Measurements from ENCODE around the gene GDPD3. TPM values are rescaled to one million over a fixed set of nuclear protein-coding genes. Genes with fewer than 3 reads are reported as not detected.

GDPD3 gene
- total RNA-seq, 1 experiment from 2014 or later = 3.8 TPM

GRCh38 chr16:30075503-30076275, 37.6 kb downstream of the GDPD3 start, which contains the start of gene PPP4C:
PPP4C (plus strand) TSS chr16:30075994; CDS start chr16:30076378, 384 bp downstream.
- H3K4ac ChIP-seq (ENCODE audit: low read depth, low read length) = no peak within 1 kb of the TSS
- no peak within 1 kb of the TSS for H3T11ph ChIP-seq (ENCODE audit: low read length)
- peak; percentile 91 for DNase-seq
- H2AK5ac ChIP-seq (ENCODE audit: insufficient read length, low read length) = no peak within 1 kb of the TSS
- Mint-ChIP-seq H3K36me3 (ENCODE audit: insufficient read depth in 1 of 3, low read depth in 3 of 3) (peaks cover 39 to 59% (median 52%) of the 10 kb centered on the region in 3 experiments; a peak in 6 of 7 replicates), H3K27me3 (ENCODE audit: low read depth) (no peaks in the 10 kb centered on the region), H3K4me1 (peaks cover 13 to 19% of the 10 kb centered on the region in 2 experiments), H3K27ac (peak within 1 kb of the TSS; percentile 94 to 97 (median 96)), H3K9me3 (no peaks in the 10 kb centered on the region; a peak in 2 of 5 replicates), H3K4me3 (peak within 1 kb of the TSS; percentile 89 to 93)
- WGBS (ENCODE audit: extremely low coverage, insufficient read length, low lambda C conversion rate) = no CpG with 5 or more reads among the region's 67 CpGs
- H3K56ac ChIP-seq (ENCODE audit: insufficient read length, low read depth, low read length) = no peak within 1 kb of the TSS
- H3K79me1 ChIP-seq (ENCODE audit: insufficient read depth, low read depth, low read length, poor library complexity, severe bottlenecking) = peaks cover 9% of the 10 kb centered on the region
- peaks cover 16% of the 10 kb centered on the region; the same call in 1 of the 2 replicates for H3K79me2 ChIP-seq (ENCODE audit: insufficient read depth, low read length)
- H3K27me3 ChIP-seq (ENCODE audit: insufficient read depth, low read length) = no peaks in the 10 kb centered on the region
- H2BK120ac ChIP-seq (ENCODE audit: low read depth, low read length, poor library complexity, severe bottlenecking) = no peak within 1 kb of the TSS
- H4K91ac ChIP-seq (ENCODE audit: insufficient read length, low read depth, low read length) = no peak within 1 kb of the TSS
- H3K4me1 ChIP-seq (ENCODE audit: insufficient read depth, low read length) = no peaks in the 10 kb centered on the region
- TF ChIP-seq, protein P1, sequence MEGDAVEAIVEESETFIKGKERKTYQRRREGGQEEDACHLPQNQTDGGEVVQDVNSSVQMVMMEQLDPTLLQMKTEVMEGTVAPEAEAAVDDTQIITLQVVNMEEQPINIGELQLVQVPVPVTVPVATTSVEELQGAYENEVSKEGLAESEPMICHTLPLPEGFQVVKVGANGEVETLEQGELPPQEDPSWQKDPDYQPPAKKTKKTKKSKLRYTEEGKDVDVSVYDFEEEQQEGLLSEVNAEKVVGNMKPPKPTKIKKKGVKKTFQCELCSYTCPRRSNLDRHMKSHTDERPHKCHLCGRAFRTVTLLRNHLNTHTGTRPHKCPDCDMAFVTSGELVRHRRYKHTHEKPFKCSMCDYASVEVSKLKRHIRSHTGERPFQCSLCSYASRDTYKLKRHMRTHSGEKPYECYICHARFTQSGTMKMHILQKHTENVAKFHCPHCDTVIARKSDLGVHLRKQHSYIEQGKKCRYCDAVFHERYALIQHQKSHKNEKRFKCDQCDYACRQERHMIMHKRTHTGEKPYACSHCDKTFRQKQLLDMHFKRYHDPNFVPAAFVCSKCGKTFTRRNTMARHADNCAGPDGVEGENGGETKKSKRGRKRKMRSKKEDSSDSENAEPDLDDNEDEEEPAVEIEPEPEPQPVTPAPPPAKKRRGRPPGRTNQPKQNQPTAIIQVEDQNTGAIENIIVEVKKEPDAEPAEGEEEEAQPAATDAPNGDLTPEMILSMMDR (conservative IDR thresholded peaks at IDR 0.05) = no peak
- peak within 1 kb of the TSS; percentile 93 for H3K18ac ChIP-seq (ENCODE audit: insufficient read length, low read depth, low read length)
- H3K9me3 ChIP-seq (ENCODE audit: control insufficient read depth, low read depth, low read length) = no peaks in the 10 kb centered on the region
- no peak within 1 kb of the TSS for H2AFZ ChIP-seq (ENCODE audit: low read length)
- no peak within 1 kb of the TSS for H2BK5ac ChIP-seq (ENCODE audit: insufficient read length, low read length)
- H3K27ac ChIP-seq (ENCODE audit: insufficient read length, low read depth, low read length) = no peak within 1 kb of the TSS
- no peak within 1 kb of the TSS for H3K23ac ChIP-seq (ENCODE audit: insufficient read length, low read depth, low read length)
- H4K20me1 ChIP-seq (ENCODE audit: control insufficient read depth, insufficient read depth, insufficient read length) = no peaks in the 10 kb centered on the region
- peak within 1 kb of the TSS; percentile 95 for H3K14ac ChIP-seq (ENCODE audit: insufficient read depth, low read length)
- no peak within 1 kb of the TSS for H4K5ac ChIP-seq (ENCODE audit: insufficient read length, low read depth, low read length)
- H4K8ac ChIP-seq (replicated peaks; ENCODE audit: insufficient read length, low read depth, low read length) = no peak within 1 kb of the TSS
- H2BK15ac ChIP-seq (ENCODE audit: low read depth, low read length) = no peak within 1 kb of the TSS
- no peak within 1 kb of the TSS for H2BK20ac ChIP-seq (ENCODE audit: low read depth, low read length, poor library complexity, severe bottlenecking)
- peak within 1 kb of the TSS; percentile 80 for H3K9ac ChIP-seq (ENCODE audit: extremely low read depth, insufficient read length, low read length)
- peak within 1 kb of the TSS; percentile 88 for H3K4me2 ChIP-seq (ENCODE audit: insufficient read depth, insufficient read length, low read length)
- H3K23me2 ChIP-seq (ENCODE audit: insufficient read length, low read depth, low read length, poor library complexity, severe bottlenecking) = peaks cover 7% of the 10 kb centered on the region
- no peak within 1 kb of the TSS for H2BK12ac ChIP-seq (ENCODE audit: insufficient read length, low read depth, low read length)

Measured in H9 (cell line).